Measurements from ENCODE around the gene RIPOR3. TPM values are rescaled to one million over a fixed set of nuclear protein-coding genes. Genes with fewer than 3 reads are reported as not detected.
"Not testable (repeated sequence)": the region's sequence is repeated elsewhere in the genome, so short reads cannot be mapped to it uniquely, and the experiment has no call there.

RIPOR3 gene
- total RNA-seq, 2 experiments from 2014 or later: 0.53 TPM; not detected in 1

DNA sequence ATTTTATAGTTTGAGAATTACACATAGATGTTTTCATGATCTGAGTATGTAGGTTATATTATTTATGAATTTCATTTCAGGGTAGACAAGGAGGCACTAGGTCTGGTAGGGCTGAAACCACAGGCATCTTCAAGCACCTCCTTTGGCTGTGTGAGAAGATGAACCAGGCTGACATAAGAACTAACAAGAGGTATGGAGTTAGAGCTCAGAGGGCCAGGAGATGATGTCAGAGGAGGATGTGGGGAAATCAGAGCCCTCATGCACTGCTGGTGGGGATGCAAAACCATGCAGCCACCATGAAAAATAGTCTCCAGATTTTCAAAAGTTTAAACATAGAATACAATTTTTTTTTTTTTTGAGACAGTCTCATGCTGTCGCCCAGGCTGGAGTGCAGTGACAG is 13.6 kb upstream of the RIPOR3 start:
- POLR2A ChIA-PET: no interaction called here
- Histone ChIP-seq H3K4me3 (ENCODE audit: low read depth, low read length, poor library complexity, severe bottlenecking) (no peak overlapping the region), H4K20me1 (ENCODE audit: insufficient read depth, low read length) (no peaks in the 10 kb centered on the region), H3K79me2 (ENCODE audit: insufficient read depth, low read depth, low read length) (no peaks in the 10 kb centered on the region), H3K4me1 (ENCODE audit: insufficient read depth, low read length, poor library complexity, severe bottlenecking) (no peaks in the 10 kb centered on the region), H3K4me2 (ENCODE audit: low read length) (no peak overlapping the region), H3K9me3 (ENCODE audit: low read length) (no peaks in the 10 kb centered on the region), H3K36me3 (ENCODE audit: insufficient read depth, low read length) (no peaks in the 10 kb centered on the region), H3K9me2 (ENCODE audit: insufficient read depth, low read length) (no peaks in the 10 kb centered on the region), H2AFZ (ENCODE audit: low read length) (no peak overlapping the region), H3K27ac (ENCODE audit: low read depth, low read length, poor library complexity, severe bottlenecking) (no peak overlapping the region)
- intact Hi-C loops (cut with micrococcal nuclease; ENCODE audit: unreplicated experiment): no loop called here
- CTCF ChIA-PET (ENCODE audit: unreplicated experiment): no interaction called here
- BruUV-seq (replicated peaks): no TSS peak
- DNase-seq (ENCODE audit: low spot score): no peak
- TF ChIP-seq CTCF (conservative IDR thresholded peaks at IDR 0.05; ENCODE audit: low read length): no peak
- TF ChIP-seq EZH2phosphoT487 (IDR thresholded peaks at IDR 0.05; ENCODE audit: borderline replicate concordance, low read depth, low read length): no peak

DNA sequence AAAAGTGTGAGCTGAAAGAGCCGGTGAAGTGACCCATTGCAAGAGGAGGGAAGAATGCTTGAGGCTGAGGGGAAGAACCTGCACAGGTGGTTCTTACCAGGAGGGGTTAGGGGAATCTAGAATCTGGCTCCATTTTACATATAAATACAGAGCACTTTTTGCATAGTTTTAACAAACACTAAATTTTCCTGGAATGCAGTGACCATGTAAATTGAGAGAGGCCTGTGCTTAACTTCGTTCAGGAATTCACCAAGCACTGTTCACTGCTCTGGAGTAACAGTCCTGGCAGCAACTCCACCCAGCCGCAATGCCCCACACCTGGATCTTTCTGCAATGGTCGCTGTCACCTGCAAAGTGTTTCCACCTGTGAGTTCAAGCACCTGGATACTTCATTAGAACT is 13.2 kb upstream of the RIPOR3 start:
- Histone ChIP-seq H3K4me3 (ENCODE audit: low read depth, low read length, poor library complexity, severe bottlenecking) (no peak overlapping the region), H2AFZ (ENCODE audit: low read length) (no peak overlapping the region), H3K9me3 (ENCODE audit: low read length) (no peaks in the 10 kb centered on the region), H3K27ac (ENCODE audit: low read depth, low read length, poor library complexity, severe bottlenecking) (no peak overlapping the region), H3K4me1 (ENCODE audit: insufficient read depth, low read length, poor library complexity, severe bottlenecking) (no peaks in the 10 kb centered on the region), H3K9me2 (ENCODE audit: insufficient read depth, low read length) (no peaks in the 10 kb centered on the region), H4K20me1 (ENCODE audit: insufficient read depth, low read length) (no peaks in the 10 kb centered on the region), H3K36me3 (ENCODE audit: insufficient read depth, low read length) (no peaks in the 10 kb centered on the region), H3K4me2 (ENCODE audit: low read length) (no peak overlapping the region), H3K79me2 (ENCODE audit: insufficient read depth, low read depth, low read length) (no peaks in the 10 kb centered on the region)
- intact Hi-C loops (cut with micrococcal nuclease; ENCODE audit: unreplicated experiment): no loop called here
- no peak for DNase-seq (ENCODE audit: low spot score)
- no TSS peak for BruUV-seq (replicated peaks)
- ChIA-PET POLR2A (no interaction called here), CTCF (ENCODE audit: unreplicated experiment) (no interaction called here)
- TF ChIP-seq CTCF (conservative IDR thresholded peaks at IDR 0.05; ENCODE audit: low read length) (no peak), EZH2phosphoT487 (IDR thresholded peaks at IDR 0.05; ENCODE audit: borderline replicate concordance, low read depth, low read length) (no peak)

GRCh38 chr20:50703651-50704438 is 12.5 kb upstream of the RIPOR3 start:
- DNase-seq (ENCODE audit: low spot score); H3K4me2 ChIP-seq (ENCODE audit: low read length); H3K9me2 ChIP-seq (ENCODE audit: insufficient read depth, low read length); POLR2A ChIA-PET; H2AFZ ChIP-seq (ENCODE audit: low read length); H3K36me3 ChIP-seq (ENCODE audit: insufficient read depth, low read length); H3K79me2 ChIP-seq (ENCODE audit: insufficient read depth, low read depth, low read length); intact Hi-C loops (cut with micrococcal nuclease; ENCODE audit: unreplicated experiment); CTCF ChIA-PET (ENCODE audit: unreplicated experiment); BruUV-seq (replicated peaks); H4K20me1 ChIP-seq (ENCODE audit: insufficient read depth, low read length); H3K4me3 ChIP-seq (ENCODE audit: low read depth, low read length, poor library complexity, severe bottlenecking); H3K9me3 ChIP-seq (ENCODE audit: low read length); H3K4me1 ChIP-seq (ENCODE audit: insufficient read depth, low read length, poor library complexity, severe bottlenecking); H3K27ac ChIP-seq (ENCODE audit: low read depth, low read length, poor library complexity, severe bottlenecking): not testable (repeated sequence)

All from OCI-LY7 (cell line).